LNCAP (cell line): Measurements from ENCODE around the gene SEC24D.

ENCODE experiments used
- TF ChIP-seq, protein P1 (sequence below): fragments of 450-650 bp; IDR thresholded peaks from 2 replicates; pipeline ENCODE4 v1.5.1; 2017; ENCODE audit warnings: mild to moderate bottlenecking

Gene SEC24D

GRCh38 chr4:118756429-118756828 is 79.5 kb downstream of the SEC24D start:
- TF ChIP-seq, protein P1, sequence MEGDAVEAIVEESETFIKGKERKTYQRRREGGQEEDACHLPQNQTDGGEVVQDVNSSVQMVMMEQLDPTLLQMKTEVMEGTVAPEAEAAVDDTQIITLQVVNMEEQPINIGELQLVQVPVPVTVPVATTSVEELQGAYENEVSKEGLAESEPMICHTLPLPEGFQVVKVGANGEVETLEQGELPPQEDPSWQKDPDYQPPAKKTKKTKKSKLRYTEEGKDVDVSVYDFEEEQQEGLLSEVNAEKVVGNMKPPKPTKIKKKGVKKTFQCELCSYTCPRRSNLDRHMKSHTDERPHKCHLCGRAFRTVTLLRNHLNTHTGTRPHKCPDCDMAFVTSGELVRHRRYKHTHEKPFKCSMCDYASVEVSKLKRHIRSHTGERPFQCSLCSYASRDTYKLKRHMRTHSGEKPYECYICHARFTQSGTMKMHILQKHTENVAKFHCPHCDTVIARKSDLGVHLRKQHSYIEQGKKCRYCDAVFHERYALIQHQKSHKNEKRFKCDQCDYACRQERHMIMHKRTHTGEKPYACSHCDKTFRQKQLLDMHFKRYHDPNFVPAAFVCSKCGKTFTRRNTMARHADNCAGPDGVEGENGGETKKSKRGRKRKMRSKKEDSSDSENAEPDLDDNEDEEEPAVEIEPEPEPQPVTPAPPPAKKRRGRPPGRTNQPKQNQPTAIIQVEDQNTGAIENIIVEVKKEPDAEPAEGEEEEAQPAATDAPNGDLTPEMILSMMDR, result no peak

DNA sequence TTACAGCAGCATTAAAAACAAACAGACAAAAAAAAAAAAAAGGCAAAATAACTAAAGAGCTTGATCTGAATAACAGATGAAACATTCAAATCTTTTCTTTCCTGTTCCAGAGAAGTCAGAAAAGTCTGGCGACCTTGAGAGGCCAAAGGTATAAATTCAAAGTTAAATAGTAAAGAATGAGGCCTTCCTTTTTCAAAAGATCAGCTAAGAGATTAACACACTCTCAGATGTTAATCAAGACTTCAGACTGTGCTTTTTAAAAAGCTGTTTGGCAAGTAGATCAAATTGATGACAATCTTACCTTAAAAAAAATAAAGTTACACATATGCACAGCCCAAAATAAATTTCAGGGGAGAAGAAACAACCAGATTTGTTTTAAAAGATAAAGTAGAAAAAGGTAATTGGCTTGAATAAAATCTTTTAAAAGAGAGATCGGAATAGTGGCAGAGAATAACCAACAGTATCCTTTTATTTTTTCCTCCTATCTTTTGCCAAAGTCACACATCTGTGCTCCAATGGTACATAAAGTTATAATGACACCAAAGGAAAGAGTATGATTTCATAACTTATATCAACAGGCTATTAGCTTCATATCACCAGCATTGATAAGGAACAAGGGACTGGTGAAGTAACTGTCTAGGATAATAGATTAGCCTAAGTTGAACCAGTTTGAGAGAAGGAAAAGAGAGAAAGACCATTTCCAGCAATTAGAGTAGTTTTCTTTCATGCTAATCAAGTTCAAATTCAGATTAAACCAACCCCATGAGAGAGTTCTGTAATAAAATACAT is 80.3 kb downstream of the SEC24D start:
- TF ChIP-seq, protein P1, result no peak

DNA sequence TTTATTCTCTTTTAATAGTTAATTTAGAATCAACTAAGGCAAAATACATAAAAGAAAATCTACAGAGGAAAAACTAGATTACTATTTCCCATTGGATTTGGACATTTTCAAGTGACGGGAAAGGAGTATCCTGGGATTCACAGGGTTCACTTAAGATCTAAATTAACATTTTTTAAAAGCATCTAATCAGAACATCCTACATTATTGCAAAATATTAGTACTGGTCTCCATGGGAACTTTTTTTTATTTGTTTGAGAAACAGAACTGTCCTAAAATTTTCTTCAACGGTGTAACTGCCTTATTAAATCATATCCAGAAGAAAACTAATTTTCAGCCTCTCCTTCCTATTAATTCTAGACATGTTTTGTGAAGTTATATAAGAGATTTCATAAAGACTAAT is 81.0 kb downstream of the SEC24D start:
- TF ChIP-seq, protein P1, result no peak

GRCh38 chr4:118753685-118754084 is 82.2 kb downstream of the SEC24D start:
- TF ChIP-seq, protein P1, result no peak

DNA sequence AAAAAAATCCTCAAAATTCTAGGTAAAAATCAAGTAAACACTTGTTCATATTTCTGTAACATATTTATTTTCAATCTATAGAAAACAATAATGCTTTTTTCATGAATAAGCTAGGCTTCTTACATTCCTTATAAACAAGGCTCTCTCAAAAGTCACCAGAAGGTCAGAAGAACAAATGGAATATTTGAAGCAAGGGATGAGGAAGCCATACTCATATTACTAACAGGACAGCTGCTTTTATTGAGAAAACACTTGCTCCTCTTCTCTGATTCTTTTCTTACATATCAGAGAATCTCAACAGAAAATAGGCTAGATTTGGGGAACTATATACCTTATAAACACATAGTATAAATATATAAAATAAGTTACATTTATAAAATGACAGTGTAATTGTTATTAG is 82.8 kb downstream of the SEC24D start:
- TF ChIP-seq, protein P1, result no peak

DNA sequence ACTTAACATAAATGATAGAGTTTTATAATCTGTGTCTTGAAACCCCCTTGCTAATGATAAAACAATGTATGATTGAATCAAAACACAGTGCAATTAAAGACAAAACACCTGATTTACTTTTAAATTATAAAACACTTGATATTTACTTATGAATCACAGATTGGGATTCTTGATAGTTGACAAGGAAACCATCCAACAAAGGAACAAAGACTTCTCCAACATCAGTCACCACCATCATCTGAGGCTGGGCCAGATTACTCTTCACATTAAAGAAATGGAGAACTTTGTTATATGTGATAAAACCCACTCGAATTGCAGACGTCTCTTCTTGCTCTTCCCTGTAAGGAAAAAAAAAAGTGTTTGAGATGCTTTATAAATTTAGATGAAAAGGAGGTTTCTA is 83.4 kb downstream of the SEC24D start:
- TF ChIP-seq, protein P1, result no peak

- TF ChIP-seq, protein P1, result no peak
Observed at GRCh38 chr4:118751629-118752323, 84.2 kb downstream of the SEC24D start.
